GM18520 (cell line): ENCODE measurements around the gene ANXA6.
A peak's percentile ranks its signal among the peaks of the same experiment; 100 is the strongest.

Experiments used
- ATAC-seq: cut with Tn5 transposase; IDR thresholded peaks from one replicate; pipeline ENCODE4 v1.9.1; 2021; ENCODE audit not compliant: unreplicated experiment

Gene ANXA6

DNA sequence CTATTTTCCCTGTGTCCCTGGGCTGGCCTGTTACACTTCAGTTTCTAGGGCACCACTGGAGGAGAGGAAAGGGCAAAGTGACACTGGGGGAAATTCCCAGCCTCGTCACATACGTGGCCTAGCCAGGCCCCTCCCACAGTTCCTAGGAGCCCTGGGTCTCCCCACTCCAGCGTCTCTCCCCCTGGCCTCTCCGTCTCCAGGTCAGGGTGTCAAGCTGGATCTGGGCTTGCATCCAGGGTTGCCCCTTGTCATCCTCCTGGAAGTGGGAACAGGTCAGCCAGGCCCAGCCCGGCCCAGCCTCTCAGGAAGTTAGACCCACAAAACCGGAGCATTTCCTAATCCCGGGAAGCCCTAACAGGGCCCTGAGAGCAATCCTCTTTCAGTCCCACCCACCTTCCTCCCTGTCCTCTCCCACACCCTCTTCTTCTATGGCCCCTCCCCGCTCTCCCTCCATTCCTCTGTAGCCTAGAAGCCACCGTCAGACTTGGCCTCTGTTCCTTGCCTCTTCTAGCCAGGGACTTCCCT lies 72.0 kb downstream of the ANXA6 start:
- ATAC-seq: no peak

DNA sequence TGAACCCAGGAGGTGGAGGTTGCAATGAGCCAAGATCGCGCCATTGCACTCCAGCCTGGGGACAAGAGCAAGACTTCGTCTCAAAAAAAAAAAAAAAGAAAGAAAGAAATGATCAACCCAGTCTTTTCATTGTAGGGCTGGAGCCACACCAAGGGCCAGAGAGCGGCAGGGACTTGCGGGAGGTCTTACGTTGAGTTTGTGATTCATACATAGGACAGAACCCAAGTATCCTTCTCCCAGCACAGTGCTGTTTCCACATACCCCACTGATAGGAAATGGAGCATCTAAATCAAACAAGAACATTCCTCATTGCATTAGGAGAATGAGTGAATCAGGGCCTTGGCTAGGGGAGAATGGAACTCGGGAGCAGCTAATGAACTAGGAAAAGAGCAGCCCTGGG lies 73.2 kb downstream of the ANXA6 start:
- ATAC-seq: no peak

DNA sequence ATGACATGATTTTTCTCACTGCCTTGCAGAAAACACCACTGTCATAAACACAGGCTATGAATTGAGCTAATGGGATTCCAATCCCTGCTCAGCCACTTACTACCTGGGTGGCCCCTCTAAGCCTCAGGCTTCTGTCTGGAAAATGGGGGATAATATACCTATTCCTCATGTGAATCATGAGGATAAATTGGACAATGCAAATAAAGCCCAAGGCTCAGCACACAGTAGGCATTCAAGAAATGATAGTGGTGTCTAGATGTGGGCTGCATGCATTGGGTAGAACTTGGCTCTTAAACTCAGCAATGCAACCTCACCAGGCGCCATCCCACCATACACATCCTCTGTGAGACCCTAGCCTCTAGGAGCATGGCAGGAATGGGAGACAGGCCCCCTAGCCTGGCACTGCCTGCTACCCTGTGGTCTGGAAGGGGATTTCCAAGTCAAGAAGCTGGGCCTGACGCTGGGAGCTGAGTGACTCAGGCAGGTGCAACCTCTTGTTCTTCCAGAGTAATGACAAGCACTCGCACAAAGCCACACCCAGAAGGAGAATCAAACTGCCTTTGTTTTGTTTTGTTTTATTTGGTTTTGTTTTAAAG lies 74.4 kb downstream of the ANXA6 start:
- ATAC-seq: no peak

DNA sequence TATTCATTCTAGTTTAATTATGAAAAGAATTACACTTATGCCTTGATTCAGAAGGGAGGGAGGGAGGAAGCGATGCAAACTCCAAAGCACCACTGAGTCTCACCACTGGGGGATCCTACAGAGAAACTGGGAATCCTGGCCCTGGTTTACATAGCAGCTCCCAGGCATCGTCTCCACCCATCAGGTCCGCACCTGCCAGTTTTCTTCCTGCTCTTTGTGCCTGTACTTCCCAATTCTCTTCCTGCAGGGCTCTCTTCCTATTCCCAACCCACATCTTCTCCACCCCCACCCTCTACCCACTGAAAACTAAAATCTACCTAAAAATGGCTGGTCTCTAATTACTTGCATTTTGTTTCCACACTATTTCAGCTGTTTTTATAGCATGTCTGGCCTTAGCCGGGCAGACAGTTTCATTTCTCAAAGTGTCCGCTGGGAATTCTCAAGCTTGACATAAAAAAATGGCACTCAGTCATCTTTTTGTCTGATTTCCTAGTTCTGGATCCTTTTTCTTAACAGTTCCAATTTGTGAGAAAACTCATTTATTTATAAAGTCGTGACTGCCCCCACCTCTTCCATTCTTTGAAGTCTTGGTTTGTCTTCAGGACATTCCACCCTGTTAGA lies 75.2 kb downstream of the ANXA6 start:
- no peak for ATAC-seq

DNA sequence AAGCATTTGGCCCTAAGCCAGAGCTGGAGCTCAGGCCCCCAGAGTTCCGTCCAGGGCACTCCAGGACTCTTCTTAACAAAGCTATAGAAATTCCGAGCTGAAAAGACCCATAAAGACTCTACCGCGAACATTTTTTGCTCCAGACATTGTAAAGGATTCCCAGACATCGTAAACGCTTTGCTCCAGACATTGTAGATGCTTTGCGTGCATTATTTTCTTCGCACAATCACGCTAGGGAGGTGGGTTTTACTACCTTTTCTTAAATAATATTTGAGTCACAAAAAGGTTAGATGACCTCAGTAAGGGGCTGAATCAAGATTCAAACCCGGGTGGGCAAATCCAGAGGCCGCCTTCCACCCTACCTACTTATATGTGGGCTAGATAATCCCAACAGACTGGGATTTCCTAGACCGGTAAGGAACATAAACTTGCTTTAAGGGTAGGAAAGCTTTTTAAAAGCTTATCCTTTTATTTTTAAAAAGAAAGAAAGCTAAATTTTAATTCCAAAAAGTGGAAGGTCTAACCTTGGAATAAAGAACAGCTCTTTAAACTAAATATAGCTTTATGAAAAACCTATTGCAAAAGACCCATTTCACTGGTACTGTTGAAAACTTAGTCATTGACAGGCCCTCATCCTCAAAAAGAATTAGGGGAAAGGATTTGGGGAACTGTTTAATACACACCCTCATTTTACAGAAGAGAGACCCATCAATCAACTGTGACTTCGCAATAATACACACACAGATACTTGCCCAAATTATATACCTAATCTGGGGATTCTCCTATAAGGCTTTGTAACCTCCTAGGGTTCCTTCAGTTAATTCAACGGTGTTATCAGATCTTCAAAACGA lies 75.9 kb downstream of the ANXA6 start:
- no peak for ATAC-seq

DNA sequence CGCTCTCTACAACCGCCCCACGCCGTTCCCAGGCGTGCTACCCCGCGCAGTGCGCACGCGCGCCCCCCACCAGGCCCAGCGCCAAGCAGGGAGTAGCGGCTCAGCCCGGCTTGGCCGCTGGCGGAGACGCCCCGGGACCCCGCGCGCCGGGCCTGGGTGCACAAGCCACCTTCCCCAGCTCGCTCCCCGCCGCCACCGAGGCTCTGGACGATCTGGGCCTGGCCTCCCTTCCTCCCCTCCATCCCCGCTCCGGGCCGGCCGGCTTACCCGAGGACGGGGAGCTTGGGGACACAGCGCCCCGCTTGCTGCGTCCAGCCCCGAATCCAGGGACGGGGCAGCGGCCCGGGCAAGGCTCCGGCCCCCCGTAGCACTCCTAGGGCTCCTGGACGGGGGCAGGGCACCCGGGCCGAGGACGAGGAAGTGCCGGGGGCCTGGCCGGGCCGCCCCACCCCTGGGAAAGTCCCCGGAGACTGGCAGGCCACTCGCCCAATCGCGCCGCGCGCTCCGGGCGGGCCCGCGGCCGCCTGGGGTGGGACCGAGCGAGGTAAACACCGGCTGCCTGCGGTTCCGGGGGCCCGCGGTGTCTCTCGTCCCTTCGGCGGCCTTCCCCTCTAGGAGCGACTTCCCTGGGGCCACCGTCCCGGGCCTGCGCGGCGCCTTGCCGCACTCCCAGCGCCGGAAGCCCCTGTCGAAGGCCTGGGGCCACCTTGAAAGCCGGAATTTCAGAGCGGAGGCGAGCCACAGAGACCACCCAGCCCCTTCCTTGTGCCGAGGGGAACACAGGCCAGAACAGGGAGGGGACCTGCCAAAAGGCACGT lies 76.8 kb downstream of the ANXA6 start, which contains the start of gene TNIP1:
Gene TNIP1, minus strand, starts transcription at position 422 of the 818 bp plus-strand sequence. CDS start 15,939 bp downstream, outside the sequence.
- ATAC-seq: peak; percentile 67

DNA sequence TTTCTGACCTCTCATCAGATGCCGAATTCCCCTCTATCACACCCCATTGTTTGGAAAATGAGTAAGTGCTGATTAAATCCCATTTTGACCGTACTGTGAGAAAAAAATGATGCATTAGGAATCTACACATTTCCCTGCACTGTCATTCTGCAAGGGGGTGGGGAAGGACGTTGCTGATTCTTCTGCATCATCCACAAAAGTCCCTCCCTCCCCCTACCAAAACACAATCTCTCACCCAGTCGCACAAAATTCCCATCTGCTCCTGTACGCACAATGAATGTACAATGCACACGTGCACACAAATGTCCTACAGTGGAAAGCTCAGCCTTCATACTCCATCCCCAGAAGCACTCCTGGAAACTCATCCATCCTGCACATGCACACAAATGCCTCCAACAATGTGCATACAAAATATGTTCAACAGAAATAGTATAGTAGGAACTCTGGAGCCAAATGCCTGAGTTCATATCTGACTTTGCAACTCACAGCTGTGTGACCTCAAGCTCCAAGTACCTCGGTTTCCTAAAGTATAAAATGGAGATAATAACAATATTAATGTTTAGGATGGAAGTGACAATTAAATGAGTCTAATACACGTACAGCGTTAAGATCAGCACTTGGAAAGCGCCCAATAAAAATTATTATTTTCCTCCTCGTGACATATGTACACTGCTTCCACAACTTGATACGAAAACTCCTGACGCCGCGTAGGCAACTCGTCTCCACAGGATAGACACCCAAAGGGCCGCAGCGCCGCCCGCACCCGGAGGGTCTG lies 77.6 kb downstream of the ANXA6 start:
- ATAC-seq: no peak

DNA sequence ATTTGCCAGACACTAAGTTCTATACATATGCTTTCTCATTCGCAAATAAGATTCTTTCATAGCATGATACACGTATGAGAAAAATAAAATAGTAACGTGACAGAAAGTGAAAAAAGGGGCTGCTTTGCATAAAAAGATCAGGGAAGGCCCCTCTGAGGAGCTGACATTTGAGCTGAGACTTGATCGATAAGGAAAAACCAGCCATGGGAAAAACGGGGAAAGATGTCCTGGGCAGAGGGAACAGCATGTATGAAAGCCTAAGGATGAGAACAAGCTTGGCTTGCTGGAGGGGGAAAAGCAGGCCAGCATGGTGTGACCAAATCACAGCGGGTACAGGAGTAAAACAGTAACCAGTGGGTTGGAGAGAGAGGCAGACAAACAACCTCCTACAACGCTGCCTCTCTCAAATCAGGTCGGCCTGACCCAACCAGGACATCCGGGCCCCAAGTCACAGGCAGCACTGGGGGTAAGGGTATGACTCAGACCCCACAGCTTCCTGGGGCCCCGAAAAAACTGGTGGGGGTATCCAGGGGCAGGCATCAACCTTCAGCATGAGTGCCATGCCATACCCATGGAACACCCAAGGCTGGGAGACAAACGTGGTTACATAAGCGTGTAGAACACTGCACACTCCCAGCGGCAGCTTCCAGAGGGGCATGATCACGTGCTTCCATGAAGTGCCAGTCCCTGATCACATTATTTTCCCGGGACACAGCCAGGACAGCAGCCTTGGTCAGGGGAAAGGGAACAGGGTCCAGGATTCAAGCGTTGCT lies 78.9 kb downstream of the ANXA6 start:
- peak; percentile 29 for ATAC-seq

DNA sequence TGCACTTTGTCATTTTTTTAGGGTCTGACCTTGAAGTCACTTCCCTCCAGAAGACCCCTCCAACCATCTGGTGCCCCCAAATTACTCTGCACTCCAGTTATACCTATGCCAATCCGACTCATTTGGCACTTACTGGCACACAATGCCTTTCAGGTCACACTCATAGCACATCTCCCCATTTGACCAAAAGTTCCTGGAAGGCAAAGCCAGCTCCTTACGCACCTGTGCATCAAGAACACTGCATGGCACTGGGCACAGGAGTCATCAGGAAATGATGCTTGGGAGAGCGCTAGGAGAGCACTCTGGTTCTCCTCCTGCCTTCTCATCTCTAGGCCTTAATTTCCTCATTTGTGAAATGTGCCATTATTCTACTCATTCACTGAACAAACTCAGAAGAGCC lies 79.6 kb downstream of the ANXA6 start:
- ATAC-seq: no peak

DNA sequence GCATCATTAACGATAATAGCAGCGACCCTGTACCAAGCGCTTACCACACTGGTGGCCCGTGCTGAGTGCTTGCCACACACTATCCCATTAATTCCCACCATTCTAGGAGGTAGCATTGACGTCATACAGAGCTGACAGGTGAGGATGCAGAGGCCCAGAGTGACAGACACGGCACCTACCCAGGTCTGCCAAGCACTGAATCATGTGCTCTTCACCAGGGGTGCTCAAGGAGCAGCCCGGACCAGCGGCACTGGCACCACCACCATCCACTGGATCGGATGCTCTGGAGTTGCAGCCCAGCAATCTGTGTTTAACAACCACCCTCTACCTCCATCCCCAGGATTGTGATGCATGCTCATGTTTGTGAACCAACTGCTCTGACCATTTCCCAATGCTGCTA lies 80.2 kb downstream of the ANXA6 start:
- no peak for ATAC-seq

DNA sequence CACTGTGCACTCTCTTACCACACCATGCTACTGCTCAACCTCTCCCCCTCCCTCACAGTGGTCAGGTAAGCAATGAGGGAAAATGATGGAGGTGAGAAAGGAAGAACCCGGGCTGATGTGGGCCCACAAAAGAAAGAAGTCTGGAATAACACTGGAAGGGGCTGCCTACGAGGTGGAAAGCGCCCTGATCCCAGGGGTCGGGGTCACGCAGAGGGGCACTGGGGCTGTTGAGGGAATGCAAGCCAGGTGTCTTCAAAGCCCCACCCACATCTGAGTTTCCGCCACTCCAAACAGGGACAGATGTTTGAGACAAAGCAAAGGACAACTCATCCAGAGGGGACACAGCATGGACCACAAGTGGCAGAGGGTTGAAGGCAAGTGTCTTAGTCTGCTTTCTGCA lies 81.0 kb downstream of the ANXA6 start:
- ATAC-seq: no peak

DNA sequence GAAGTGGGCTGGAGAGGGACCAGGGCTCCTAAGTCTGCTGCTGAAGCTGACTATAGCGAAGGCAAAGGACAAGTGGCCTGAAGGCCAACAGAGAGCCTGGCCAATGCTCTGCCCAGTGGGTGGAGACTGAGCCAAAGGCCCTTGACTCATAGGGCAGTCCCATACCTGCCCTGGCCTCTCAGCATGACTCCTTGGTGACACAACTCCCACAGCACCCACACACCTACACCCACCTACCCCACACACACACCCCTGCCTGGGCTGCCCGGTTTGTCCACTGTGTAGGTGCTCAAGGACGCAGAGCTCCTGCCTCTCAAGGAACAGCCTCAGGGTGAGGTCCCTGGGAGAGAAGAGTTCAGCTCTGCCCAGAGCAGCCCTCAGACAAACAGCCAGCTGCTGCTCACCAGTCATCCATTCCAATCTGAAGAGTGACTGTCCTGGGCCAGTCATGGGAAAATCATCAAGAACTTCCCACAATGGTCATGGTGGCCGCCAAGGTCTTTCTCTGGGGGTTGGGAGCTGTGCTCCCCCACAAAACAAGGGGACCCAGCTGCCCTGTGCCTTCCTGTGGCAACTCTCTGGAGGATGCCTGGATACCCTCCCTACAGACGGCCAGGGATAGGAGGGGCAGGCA lies 81.8 kb downstream of the ANXA6 start:
- ATAC-seq: no peak

DNA sequence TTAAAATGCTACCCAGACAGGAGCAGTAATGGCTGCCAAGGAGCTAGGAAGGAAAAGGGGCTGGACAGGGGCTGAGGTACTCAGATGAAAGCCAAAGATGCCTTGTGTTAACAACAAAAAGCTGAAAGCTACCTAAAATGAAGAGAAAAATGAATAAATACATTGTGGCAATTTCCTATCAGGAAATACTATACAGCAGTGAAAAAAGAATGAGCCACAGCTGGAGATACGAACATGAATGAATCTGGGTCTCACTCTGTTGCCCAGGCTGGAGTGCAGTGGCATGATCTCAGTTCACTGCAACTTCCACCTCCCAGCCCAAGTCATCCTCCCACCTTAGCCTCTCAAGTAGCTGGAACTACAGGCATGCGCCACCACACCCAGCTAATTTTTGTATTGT lies 83.0 kb downstream of the ANXA6 start:
- no peak for ATAC-seq

DNA sequence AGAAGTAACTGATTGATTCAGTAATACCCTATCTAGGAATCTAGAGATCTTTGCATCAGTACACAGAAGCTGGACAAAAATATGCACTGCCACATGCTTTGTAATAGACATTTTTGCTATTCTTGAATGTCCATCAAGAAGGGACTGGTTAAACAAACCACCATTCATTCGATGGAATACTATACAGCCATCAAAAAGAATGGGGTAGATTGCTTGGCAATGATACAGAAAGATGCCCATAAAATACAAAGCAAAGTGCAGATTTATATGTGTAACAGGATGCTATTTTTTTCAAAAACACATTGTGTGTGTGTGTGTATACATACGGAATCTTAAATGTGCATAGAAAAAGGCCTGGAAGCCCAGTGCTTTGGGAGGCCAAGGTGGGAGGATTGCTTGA lies 84.3 kb downstream of the ANXA6 start:
- no peak for ATAC-seq

DNA sequence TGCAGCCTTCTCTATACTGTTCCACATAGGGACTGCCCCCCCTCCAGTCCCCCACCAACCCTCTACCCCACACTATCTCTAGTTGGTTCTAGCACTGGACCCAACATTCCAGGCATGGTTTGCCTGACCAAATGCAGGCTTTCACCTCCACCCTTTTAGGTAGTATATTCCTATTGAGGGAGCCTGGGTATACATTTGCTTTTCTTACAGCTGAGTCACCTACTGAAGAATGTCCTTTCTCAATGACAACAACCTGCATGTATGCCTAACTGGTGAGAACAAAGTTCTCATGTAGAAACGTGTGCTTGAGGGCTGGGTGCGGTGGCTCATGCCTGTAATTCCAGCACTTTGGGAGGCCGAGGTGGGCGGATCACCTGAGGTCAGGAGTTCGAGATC lies 85.0 kb downstream of the ANXA6 start:
- ATAC-seq: no peak

DNA sequence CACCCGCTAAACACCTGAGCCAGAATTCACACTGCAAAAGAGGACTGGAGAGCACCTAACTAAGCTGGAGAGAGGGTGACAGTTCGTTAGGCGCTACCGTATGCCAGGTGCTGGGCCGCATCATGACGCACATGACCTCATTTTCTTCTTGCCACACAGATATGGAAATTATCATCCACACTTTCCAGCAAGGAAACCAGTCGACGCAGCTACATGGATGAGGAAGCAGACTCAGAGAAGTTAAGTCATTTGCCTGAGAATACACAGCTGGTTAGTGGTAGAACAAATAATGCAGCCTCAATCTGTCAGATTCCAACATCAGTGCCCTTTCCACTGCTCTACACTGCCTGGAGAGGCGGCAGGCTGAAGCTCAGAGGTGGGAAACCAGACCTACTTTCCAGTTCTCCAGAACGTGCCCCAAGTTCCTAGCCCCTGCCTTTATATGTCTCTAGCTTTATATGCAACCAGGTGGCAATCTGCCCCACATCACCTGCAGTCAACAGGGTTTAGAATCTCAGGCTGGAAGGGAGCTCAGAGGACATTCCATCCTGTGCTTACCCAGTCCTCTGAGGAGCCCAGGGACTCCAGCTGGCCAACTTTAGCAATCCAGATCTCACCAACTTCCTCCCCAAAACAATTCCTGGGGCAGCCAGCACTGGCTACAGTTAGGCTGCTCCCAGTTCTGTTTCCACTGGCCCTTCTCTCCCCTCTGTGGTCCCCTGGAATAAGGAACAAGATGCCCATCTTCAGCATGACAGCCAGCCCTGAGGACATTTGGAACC lies 85.5 kb downstream of the ANXA6 start:
- no peak for ATAC-seq

DNA sequence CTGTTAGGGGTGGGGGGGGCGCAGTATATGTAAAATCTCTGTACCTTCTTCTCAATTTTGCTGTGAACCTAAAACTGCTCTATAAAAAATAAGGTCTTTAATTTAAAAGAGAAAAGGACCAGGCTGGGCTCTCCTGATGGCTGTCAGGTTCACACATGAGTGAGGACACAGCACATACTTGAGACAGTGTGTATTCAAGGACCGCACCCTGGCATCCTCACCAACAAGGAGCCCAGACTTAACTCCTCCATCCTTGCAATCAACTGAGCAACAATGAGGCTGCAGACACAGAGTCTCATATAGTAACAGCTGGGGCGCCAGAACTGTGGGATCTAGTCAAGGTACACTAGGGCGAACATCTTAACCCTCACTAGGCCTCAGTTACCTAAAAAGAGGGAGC lies 86.6 kb downstream of the ANXA6 start:
- ATAC-seq: no peak

DNA sequence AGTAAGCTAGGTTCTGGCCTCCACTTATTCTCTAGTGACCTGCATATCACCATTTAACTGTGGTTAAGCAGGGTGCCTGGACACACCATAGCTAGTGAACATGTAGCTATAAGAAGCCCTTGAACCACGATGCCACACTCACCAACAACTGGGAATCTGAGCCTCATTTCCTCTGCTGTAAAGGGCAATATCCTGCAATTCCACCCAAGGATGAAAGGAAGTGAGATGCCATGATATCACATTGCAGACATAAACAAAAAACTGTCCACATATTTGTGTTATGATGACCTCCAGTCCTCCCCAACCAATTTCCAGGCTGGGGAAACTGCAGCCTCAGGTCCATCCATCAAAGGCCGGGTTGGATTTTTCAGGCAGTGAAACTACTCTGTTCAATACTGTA lies 87.1 kb downstream of the ANXA6 start:
- no peak for ATAC-seq
